Raji (cell line): ENCODE data around the gene PTBP3.

Experiments used
- POLR2A ChIP-seq: IDR thresholded peaks from 2 replicates; pipeline ENCODE4 v1.6.1; 2011; ENCODE audit warnings: low read depth, low read length, control low read depth; ENCODE audit not compliant: insufficient read depth

PTBP3 gene

GRCh38 chr9:112262577-112262976, 70.8 kb downstream of the PTBP3 start:
- no peak for TF ChIP-seq POLR2A

- no peak for TF ChIP-seq POLR2A
These were observed 72.3 kb downstream of the PTBP3 start for GRCh38 chr9:112261133-112261532.

- no peak for TF ChIP-seq POLR2A
These were observed 75.3 kb downstream of the PTBP3 start for GRCh38 chr9:112258106-112258505.

- no peak for TF ChIP-seq POLR2A
These were observed 81.2 kb downstream of the PTBP3 start for GRCh38 chr9:112252194-112252593.

GRCh38 chr9:112249277-112249676, 84.1 kb downstream of the PTBP3 start:
- no peak for TF ChIP-seq POLR2A

GRCh38 chr9:112248722-112249121, 84.7 kb downstream of the PTBP3 start:
- no peak for TF ChIP-seq POLR2A

- TF ChIP-seq POLR2A: no peak
These were observed 86.3 kb downstream of the PTBP3 start for GRCh38 chr9:112247090-112247489.

GRCh38 chr9:112245126-112245525, 88.3 kb downstream of the PTBP3 start:
- TF ChIP-seq POLR2A: no peak

- no peak for TF ChIP-seq POLR2A
These were observed 91.1 kb downstream of the PTBP3 start for GRCh38 chr9:112242147-112242804.

GRCh38 chr9:112241491-112241890, 91.9 kb downstream of the PTBP3 start:
- TF ChIP-seq POLR2A: no peak

GRCh38 chr9:112239708-112240107, 93.7 kb downstream of the PTBP3 start:
- no peak for TF ChIP-seq POLR2A

GRCh38 chr9:112239284-112239683, 94.1 kb downstream of the PTBP3 start:
- TF ChIP-seq POLR2A: no peak

GRCh38 chr9:112234779-112235178, 98.6 kb downstream of the PTBP3 start:
- TF ChIP-seq POLR2A: no peak

- TF ChIP-seq POLR2A: no peak
These were observed 99.7 kb downstream of the PTBP3 start for GRCh38 chr9:112233769-112234168.

- no peak for TF ChIP-seq POLR2A
These were observed 101.2 kb downstream of the PTBP3 start for GRCh38 chr9:112232233-112232632.

GRCh38 chr9:112226091-112226490, 107.3 kb downstream of the PTBP3 start:
- TF ChIP-seq POLR2A: no peak

GRCh38 chr9:112224401-112225289, 108.8 kb downstream of the PTBP3 start:
- no peak for TF ChIP-seq POLR2A

GRCh38 chr9:112218908-112219307, 114.5 kb downstream of the PTBP3 start:
- TF ChIP-seq POLR2A: no peak
